ENCODE measurements around the gene ZNF480.

ZNF480 gene

DNA sequence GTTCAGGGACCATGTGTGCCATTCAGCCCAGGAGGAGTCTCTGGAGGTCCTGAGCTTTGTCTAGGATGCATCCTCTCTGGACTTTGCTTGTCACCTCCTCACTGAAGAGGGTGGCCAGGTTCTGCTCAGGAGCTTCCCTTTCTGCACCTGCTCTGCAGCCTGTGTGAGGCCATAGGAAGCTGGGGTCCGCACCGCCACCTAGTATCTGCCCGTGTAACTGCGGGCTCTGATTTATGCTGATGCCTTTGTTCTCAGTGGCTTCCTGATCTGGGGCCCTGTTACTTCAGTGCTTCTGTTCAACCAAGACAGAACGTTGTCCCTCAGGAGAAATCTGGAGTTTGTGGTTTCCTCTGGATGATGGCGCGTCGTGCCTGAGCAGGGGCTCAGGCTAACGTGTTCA lies 54.5 kb downstream of the ZNF480 start:
- DNase-seq, result no peak
- H3K27ac ChIP-seq (ENCODE audit: low read length), result no peak overlapping the region
- no peak overlapping the region for H2AFZ ChIP-seq (ENCODE audit: low read length)
- no peaks in the 10 kb centered on the region for H4K20me1 ChIP-seq (ENCODE audit: insufficient read depth, low read length)
- H3F3A ChIP-seq (ENCODE audit: insufficient read depth, low read length), result no peaks in the 10 kb centered on the region
- H3K4me2 ChIP-seq (ENCODE audit: low read depth, low read length), result no peak overlapping the region
- H3K4me3 ChIP-seq (ENCODE audit: low read length), result no peak overlapping the region
- no peaks in the 10 kb centered on the region for H3K9me3 ChIP-seq (replicated peaks; ENCODE audit: insufficient read depth, low read length)
- no peak for TF ChIP-seq EZH2 (optimal IDR thresholded peaks at IDR 0.05; ENCODE audit: low read depth, low read length)
- no peak for TF ChIP-seq EZH2phosphoT487 (IDR thresholded peaks at IDR 0.05; ENCODE audit: low read length)
- TF ChIP-seq CTCF (IDR thresholded peaks at IDR 0.05; ENCODE audit: low read length), result no peak
- H3K36me3 ChIP-seq (replicated peaks; ENCODE audit: insufficient read depth, low read length), result no peaks in the 10 kb centered on the region
- H3K79me2 ChIP-seq (ENCODE audit: low read length), result no peaks in the 10 kb centered on the region
- H3K27me3 ChIP-seq (replicated peaks; ENCODE audit: insufficient read depth, low read length), result no peaks in the 10 kb centered on the region
- H3K9me2 ChIP-seq (replicated peaks; ENCODE audit: insufficient read depth, low read length), result no peaks in the 10 kb centered on the region
- no peak overlapping the region for H3K9ac ChIP-seq (ENCODE audit: low read length)
- no peaks in the 10 kb centered on the region for H3K4me1 ChIP-seq (ENCODE audit: low read length)

DNA sequence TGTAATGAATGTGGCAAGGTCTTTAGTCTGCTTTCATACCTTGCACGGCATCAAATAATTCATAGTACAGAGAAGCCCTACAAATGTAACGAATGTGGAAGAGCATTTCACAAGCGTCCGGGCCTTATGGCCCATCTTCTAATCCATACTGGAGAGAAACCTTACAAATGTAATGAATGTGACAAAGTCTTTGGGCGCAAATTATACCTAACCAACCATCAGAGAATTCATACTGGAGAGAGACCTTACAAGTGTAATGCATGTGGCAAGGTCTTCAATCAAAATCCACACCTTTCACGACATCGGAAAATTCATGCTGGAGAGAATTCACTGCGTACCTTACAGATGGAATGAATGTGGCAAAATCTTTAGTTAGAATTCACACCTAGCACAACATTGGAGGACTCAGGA lies 69.5 kb downstream of the ZNF480 start:
- no peak overlapping the region for H3K4me2 ChIP-seq (ENCODE audit: low read depth, low read length)
- no peaks in the 10 kb centered on the region for H3K4me1 ChIP-seq (ENCODE audit: low read length)
- H3K27ac ChIP-seq (ENCODE audit: low read length), result no peak overlapping the region
- H3K9me3 ChIP-seq (replicated peaks; ENCODE audit: insufficient read depth, low read length), result no peaks in the 10 kb centered on the region
- no peaks in the 10 kb centered on the region for H3K36me3 ChIP-seq (replicated peaks; ENCODE audit: insufficient read depth, low read length)
- no peak overlapping the region for H2AFZ ChIP-seq (ENCODE audit: low read length)
- H3K9me2 ChIP-seq (replicated peaks; ENCODE audit: insufficient read depth, low read length), result no peaks in the 10 kb centered on the region
- no peak overlapping the region for H3K4me3 ChIP-seq (ENCODE audit: low read length)
- DNase-seq, result no peak
- TF ChIP-seq EZH2 (optimal IDR thresholded peaks at IDR 0.05; ENCODE audit: low read depth, low read length), result no peak
- no peak for TF ChIP-seq EZH2phosphoT487 (IDR thresholded peaks at IDR 0.05; ENCODE audit: low read length)
- no peak for TF ChIP-seq CTCF (IDR thresholded peaks at IDR 0.05; ENCODE audit: low read length)
- H3K79me2 ChIP-seq (ENCODE audit: low read length), result no peaks in the 10 kb centered on the region
- no peak overlapping the region for H3K9ac ChIP-seq (ENCODE audit: low read length)
- H4K20me1 ChIP-seq (ENCODE audit: insufficient read depth, low read length), result no peaks in the 10 kb centered on the region
- H3K27me3 ChIP-seq (replicated peaks; ENCODE audit: insufficient read depth, low read length), result no peaks in the 10 kb centered on the region
- no peaks in the 10 kb centered on the region for H3F3A ChIP-seq (ENCODE audit: insufficient read depth, low read length)

GRCh38 chr19:52369559-52370340 lies 72.8 kb downstream of the ZNF480 start, which contains the start of gene ZNF880:
Gene ZNF880, plus strand, starts transcription at chr19:52369923. Its CDS starts 43 bp downstream, at chr19:52369966.
- H3K4me1 ChIP-seq (ENCODE audit: low read length), result no peaks in the 10 kb centered on the region
- no peak for DNase-seq
- TF ChIP-seq EZH2 (optimal IDR thresholded peaks at IDR 0.05; ENCODE audit: low read depth, low read length), result no peak
- H4K20me1 ChIP-seq (ENCODE audit: insufficient read depth, low read length), result no peaks in the 10 kb centered on the region
- H3K9me3 ChIP-seq (replicated peaks; ENCODE audit: insufficient read depth, low read length), result no peaks in the 10 kb centered on the region
- H3K9me2 ChIP-seq (replicated peaks; ENCODE audit: insufficient read depth, low read length), result no peaks in the 10 kb centered on the region
- no peak within 1 kb of the TSS for H2AFZ ChIP-seq (ENCODE audit: low read length)
- H3F3A ChIP-seq (ENCODE audit: insufficient read depth, low read length), result no peaks in the 10 kb centered on the region
- H3K4me2 ChIP-seq (ENCODE audit: low read depth, low read length), result no peak within 1 kb of the TSS
- H3K9ac ChIP-seq (ENCODE audit: low read length), result no peak within 1 kb of the TSS
- H3K27me3 ChIP-seq (replicated peaks; ENCODE audit: insufficient read depth, low read length), result no peaks in the 10 kb centered on the region
- no peak within 1 kb of the TSS for H3K27ac ChIP-seq (ENCODE audit: low read length)
- H3K79me2 ChIP-seq (ENCODE audit: low read length), result no peaks in the 10 kb centered on the region
- H3K36me3 ChIP-seq (replicated peaks; ENCODE audit: insufficient read depth, low read length), result no peaks in the 10 kb centered on the region
- no peak within 1 kb of the TSS for H3K4me3 ChIP-seq (ENCODE audit: low read length)

DNA sequence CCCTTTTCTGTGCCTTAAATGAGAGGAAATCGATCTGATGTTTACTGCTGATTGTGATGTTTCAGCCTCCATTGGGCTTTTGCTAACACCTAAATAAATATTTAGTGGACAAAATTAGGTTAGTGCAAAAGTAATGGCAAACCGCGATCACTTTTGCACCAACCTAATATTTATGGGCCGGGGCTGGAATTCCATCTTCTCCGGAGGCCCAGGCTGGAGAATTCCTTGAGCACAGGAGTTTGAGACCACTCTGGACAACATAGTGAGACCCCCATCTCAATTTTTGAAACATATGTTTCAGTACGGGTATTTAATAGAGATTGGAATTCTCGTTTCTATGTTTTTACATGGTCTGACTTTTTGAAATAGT lies 73.4 kb downstream of the ZNF480 start:
- no peak overlapping the region for H2AFZ ChIP-seq (ENCODE audit: low read length)
- H3K9me3 ChIP-seq (replicated peaks; ENCODE audit: insufficient read depth, low read length), result no peaks in the 10 kb centered on the region
- no peaks in the 10 kb centered on the region for H4K20me1 ChIP-seq (ENCODE audit: insufficient read depth, low read length)
- DNase-seq, result no peak
- no peaks in the 10 kb centered on the region for H3K9me2 ChIP-seq (replicated peaks; ENCODE audit: insufficient read depth, low read length)
- no peak overlapping the region for H3K9ac ChIP-seq (ENCODE audit: low read length)
- H3K4me2 ChIP-seq (ENCODE audit: low read depth, low read length), result no peak overlapping the region
- H3F3A ChIP-seq (ENCODE audit: insufficient read depth, low read length), result no peaks in the 10 kb centered on the region
- no peak overlapping the region for H3K4me3 ChIP-seq (ENCODE audit: low read length)
- no peaks in the 10 kb centered on the region for H3K27me3 ChIP-seq (replicated peaks; ENCODE audit: insufficient read depth, low read length)
- H3K79me2 ChIP-seq (ENCODE audit: low read length), result no peaks in the 10 kb centered on the region
- TF ChIP-seq CTCF (IDR thresholded peaks at IDR 0.05; ENCODE audit: low read length), result no peak
- TF ChIP-seq EZH2 (optimal IDR thresholded peaks at IDR 0.05; ENCODE audit: low read depth, low read length), result no peak
- TF ChIP-seq EZH2phosphoT487 (IDR thresholded peaks at IDR 0.05; ENCODE audit: low read length), result no peak
- no peaks in the 10 kb centered on the region for H3K36me3 ChIP-seq (replicated peaks; ENCODE audit: insufficient read depth, low read length)
- H3K4me1 ChIP-seq (ENCODE audit: low read length), result no peaks in the 10 kb centered on the region
- no peak overlapping the region for H3K27ac ChIP-seq (ENCODE audit: low read length)

Data from MM.1S (cell line).